Stimulated activated CD4-positive, alpha-beta T cell treated with anti-CD3 and anti-CD28 coated beads, Interleukin-2, amount 100 ng/mL, for 4 hours (primary cell): ENCODE results near the gene FLG.
"Not testable (repeated sequence)": the region's sequence is repeated elsewhere in the genome, so short reads cannot be mapped to it uniquely, and the experiment has no call there.

Experiments
- DNase-seq: peaks from one replicate; pipeline ENCODE4 v3.0.0-alpha.2; 2020; ENCODE audit warnings: low read depth

FLG gene

DNA sequence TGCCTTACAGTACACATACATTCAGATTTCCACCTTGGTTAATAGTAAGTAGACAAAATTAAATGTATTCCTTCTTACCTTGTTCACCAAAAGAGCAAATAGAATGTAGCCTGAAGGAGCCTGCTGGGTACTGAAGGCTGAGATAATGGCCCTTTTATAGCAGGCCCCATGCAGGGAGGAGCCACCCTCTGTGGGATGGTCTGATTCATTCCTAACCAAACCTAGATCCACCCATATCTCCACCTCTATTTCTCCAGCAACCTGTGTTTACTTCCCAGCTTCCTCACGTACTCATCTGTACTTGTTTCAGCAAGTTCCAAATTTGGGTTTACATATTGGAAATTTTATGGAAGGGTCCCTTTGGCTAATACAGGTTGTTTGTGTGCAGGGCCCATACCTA lies at the start of gene FLG:
TSS of gene FLG (minus strand) at position 129 of the 400 bp plus-strand sequence. CDS start 9,783 bp downstream, outside the sequence.
- no peak for DNase-seq

DNA sequence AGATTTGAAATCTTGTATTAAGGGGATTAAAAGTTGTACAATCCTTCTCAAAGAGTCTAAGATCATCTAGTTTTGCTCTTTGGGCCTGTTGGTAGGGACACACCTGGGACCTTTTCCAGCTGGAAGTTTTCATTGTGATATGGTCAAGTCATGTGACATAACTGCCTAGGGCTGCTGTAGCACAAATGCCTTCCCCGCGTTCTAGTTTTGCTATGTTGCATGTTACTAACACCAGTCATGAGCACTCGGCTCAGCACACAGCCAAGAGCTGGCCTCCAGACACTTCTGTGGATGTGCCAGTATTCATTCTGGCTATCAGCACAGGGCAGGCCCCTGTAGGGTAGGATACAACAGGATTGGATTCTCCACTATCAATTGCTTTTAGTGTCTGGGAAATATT lies 49.4 kb upstream of the FLG start:
- no peak for DNase-seq

DNA sequence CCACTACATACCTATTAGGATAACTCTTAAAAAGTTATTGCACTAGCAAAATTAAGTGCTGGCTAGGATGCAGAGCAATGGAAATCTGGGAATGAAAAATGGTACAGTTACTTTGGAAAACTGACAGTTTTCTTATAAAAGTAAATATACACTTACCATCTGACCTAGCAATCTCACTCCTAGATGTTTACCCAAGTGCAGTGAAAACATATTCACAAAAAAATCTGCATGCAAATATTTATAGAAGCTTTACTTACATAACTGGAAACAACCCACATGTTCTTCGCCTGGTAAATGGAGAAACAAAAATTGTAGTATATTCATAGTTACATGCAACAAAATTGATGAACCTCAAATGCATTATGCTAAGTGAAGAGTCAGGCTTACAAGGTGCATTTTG lies 47.6 kb upstream of the FLG start:
- no peak for DNase-seq

DNA sequence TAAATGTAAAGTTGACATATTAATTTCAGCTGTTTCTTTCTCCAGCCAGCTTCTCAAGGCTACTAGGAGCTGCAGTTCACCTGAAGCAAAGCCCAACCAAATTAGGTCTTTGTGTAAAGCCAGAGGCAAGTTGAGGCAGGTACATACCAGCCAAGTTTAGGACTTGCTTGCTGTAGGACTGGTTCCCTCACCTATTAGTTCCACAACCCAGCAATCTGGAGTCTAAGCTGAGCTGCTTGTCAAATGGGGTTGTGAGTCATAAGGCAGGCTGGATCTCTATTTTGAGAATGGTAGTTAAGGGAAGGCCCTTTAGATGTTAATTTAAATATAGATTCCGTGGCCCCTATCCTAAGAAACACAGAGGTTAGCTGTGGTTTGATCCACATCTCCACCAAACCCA lies 42.4 kb upstream of the FLG start:
- DNase-seq = no peak

DNA sequence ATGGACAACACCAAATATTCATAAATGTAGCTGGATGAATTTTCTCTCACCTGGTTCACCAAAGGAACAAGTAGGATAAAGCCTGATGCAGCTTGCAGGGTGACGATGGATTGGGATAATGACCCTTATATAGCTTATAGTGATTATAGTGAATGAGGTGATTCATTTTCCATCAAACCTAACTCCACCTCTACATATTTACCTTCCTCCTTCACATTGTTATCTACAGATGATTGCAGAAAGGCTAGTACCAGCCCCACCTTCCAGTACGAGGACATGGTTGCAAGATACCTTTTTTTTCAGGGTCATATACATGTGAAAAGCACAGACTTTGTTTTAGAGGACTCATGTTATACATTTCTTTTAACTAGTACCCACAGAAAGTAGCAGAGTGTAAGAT lies 34.9 kb upstream of the FLG start, which contains the start of gene FLG2:
TSS of gene FLG2 (minus strand) at position 101 of the 400 bp plus-strand sequence. CDS start 1,122 bp downstream, outside the sequence.
- no peak for DNase-seq

DNA sequence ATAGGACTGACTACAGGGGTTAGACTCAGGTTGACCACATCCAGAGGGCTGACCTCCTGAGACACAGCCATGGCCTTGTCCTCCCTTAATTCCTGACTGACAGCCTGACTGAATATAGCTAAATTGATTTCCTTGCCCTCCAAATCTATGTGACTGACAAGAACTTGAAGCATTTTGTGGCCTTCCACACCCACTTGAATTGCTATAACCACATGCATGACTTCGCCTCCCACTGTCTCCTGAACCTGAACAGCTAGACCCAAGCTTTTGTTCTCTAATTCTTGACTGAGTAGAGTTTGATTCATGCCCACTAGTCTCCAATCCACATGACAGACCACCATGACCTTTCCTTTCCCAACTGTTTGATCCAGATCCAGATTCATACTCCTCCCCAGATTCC lies 31.7 kb upstream of the FLG start:
- no peak for DNase-seq

DNA sequence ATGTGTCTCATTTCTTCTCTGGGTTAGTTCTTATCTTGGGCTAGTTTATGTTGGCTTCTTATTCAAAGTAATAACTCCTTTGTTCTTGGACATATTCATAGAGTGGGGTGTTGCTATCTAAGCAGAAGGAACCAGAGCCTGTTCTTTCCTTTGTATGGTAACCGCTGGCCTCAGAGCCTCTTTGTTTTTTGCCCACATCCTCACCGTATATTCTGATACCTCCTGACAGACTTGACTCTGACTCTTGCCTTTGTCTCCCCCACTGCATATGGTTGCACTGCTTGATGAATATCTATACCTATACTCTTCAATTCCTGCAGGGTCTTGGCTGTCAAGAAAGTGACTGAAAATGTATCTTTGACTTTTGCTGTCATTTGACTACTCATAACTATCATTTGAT lies 24.6 kb upstream of the FLG start:
- no peak for DNase-seq

DNA sequence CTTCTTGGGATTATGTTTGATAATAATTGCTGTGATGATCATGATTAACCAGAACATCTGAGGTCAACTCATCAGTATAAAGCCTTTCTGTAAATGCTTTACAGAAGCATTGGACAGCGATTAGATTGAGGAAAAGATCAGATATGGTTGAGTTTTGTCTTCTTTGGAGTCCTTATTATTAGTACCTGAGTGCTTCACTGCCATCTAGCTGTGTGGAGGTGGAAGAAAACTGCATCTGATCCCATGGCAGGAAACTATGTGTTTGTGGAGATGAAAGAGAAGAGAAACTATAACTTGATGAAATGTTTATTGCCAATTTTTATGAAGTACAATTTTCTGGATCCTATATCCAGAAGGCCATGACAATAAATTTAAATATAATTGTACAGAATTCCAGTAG lies 23.4 kb upstream of the FLG start:
- DNase-seq = no peak

DNA sequence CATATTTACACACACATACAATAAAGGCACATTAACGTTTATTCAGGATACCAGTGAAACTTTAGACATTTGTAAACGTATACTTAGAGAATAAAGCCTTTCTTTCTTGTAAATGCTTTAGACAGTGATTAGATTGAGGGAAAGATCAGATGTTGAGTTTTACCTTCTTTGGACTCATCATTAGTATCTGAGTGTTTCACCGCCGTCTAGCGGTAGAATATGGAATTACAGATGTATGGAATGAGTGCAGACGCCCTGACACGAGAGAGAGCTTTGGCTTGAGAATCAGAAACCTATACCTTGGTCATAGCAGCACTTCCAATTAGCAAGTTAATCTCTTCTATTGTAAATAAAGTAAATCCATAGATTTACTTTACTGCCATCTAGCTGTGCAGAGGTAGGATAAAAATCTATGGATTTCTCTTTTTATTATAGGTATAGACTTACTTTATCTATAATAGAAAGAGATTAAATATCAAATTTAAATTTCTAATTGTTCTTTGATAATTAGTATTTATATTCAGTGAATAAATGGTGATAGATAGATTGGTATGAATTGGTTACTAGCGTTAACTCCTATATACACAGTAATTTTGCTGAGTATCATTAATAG lies 22.2 kb upstream of the FLG start:
- DNase-seq = peak; percentile 31

DNA sequence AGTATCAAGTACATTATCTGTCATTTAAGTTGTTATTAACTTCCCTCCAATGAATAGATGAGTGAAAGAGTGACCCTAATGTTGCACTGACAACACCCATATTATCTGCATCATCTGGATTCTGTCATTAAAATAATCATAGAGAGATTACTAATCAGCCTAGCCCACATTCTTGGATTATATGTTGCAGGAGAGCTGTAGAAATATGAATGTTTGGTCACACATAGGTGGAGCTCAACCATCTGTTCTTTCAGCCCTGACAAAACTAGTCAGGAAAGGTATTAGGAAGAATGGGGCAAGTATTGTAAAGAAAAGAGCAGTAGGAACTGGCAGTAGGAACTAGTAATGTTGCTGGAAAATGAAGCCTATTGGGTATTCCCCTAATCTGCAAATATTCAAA lies 19.4 kb upstream of the FLG start:
- DNase-seq = no peak

DNA sequence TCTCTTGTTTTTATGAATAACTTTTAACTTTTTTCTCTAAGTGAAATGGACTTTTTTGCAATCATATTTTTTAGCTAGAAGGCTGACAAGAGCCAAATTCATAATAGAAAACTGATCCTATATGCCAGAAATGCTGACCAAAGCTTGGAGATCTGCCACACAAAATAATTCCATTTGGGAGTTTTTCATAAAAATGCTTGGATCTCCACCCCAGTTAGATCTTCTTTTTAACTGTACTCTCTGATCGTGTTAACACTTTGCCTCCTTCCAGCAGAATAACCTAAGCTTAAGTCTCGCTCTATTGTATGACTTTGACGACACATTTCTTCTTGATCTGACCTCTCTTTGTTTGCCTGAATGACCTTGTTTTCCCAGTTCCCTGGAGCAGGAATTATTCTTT lies 18.0 kb upstream of the FLG start:
- DNase-seq = no peak

DNA sequence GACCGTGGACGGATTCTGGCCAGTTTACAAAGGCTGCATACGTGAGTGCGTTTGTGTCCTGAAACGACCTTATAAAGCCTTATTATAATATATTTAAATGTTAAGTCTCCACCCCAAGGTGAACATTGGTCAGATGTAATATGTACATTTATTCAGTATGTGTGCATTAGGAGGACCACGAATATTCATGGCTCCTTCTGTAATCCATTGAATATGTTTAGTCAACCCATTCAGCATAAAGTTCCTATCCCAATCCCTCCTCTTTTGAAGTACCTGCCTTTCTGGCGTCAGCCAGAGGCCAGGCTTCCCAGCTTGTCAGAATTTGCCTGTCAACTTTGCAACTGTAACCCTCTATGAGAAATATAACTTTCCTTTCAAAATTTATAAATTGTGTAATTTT lies 10.4 kb upstream of the FLG start:
- DNase-seq = no peak

DNA sequence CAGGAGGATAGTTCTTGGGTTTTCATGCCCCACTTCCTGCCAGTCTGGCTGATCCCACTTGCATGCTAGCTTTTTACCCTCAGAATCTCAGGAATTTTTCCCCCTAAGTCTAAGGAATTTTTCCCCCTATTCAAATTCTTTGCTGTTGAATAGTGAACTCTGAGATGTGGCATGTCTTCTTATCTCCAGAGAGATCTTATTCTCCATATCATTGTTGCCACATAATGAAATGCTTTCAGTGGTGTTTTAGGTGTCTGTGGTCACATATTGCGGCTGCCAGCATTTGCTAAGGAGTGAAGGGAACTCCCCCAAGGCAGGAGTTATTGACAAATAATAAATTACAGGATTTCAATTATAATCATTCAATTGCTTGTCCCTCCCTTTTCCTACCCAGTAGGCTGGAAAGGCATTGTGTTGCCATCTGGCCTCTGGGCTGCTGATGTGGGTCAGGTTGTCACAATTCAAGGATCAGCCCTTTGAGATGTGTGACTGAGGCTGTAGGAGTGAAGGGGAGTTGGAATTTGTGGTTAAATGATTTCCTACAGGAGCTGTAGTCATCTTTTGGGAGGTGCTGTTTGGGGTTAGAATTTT lies 3.9 kb upstream of the FLG start:
- no peak for DNase-seq

DNA sequence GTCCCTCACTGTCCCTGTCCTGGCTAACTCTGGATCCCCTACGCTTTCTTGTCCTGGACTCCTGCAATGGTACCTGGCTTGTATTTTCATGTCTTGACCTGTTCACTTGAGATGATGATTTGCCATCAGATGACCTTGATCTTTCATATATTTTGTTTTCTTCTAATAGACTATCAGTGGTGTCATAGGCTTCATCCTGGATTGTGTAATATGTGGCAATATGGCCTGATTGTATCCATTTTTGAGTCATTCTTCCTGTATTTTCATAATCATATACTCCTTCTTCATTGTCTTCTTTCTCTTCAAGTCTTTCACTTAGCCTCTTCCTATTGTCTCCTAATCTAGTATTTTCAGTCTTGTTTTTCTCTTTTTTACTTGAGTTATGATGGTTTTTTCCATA lies 11.1 kb downstream of the FLG start:
- no peak for DNase-seq

DNA sequence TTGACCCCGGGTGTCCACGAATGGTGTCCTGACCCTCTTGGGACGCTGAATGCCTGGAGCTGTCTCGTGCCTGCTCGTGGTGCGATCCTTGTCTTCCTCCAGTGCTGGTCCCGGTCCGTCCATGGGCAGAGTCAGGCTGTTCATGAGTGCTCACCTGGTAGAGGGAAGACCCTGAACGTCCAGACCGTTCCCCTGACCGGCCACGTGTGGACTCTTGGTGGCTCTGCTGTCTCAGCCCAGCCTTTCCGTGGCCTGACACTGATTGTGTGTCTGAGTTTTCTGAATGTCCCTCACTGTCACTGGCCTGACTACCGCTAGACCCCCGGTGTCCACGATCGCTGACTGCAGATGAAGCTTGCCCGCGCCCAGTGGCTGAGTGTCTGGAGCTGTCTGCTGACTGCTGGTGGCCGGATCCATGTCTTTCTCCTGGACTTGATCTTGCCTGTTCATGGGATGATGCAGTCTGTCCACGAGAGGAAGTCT lies 11.7 kb downstream of the FLG start:
- no peak for DNase-seq

DNA sequence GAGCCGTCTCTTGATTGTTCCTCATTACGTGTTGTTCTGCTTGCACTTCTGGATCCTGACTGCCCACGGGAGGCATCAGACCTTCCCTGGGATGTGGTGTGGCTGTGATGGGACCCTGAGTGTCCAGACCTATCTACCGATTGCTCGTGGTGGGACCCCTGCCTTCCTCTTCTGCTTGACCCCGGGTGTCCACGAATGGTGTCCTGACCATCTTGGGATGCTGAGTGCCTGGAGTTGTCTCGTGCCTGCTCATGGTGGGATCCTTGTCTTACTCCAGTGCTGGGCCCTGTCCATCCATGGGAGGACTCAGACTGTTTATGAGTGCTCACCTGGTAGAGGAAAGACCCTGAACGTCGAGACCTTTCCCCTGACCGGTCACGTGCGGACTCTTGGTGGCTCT lies 12.9 kb downstream of the FLG start:
- not testable (repeated sequence) for DNase-seq

DNA sequence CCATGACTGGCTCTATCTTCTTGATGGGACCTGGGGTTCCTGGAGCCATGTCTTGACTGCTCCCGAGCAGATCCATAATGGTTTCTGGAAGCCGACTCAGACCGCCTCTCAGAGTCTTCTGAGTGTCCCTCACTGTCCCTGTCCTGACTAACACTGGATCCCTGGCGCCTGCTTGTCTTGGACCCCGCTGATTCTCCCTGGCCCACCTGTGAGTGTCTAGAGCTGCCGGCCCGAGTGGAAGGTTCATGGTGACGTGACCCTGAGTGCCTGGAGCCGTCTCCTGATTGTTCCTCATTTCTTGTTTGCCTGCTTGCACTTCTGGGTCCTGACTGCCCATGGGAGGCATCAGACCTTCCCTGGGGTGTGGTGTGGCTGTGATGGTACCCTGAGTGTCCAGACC lies 15.1 kb downstream of the FLG start:
- no peak for DNase-seq

DNA sequence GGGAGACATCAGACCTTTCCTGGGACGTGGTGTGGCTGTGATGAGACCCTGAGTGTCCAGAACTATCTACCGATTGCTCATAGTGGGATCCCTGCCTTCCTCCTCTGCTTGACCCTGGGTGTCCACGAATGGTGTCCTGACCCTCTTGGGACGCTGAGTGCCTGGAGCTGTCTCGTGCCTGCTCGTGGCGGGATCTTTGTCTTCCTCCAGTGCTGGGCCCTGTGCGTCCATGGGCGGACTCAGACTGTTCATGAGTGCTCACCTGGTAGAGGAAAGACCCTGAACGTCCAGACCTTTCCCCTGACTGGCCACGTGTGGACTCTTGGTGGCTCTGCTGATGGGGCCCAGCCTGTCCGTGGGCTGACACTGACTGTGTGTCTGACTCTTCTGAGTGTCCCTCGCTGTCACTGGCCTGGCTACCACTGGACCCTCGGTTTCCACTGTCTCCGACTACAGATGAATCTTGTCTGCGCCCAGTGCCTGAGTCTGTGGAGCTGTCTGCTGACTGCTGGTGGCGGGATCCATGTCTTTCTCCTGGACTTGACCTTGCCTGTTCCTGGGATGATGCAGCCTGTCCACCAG lies 15.6 kb downstream of the FLG start:
- DNase-seq = not testable (repeated sequence)

DNA sequence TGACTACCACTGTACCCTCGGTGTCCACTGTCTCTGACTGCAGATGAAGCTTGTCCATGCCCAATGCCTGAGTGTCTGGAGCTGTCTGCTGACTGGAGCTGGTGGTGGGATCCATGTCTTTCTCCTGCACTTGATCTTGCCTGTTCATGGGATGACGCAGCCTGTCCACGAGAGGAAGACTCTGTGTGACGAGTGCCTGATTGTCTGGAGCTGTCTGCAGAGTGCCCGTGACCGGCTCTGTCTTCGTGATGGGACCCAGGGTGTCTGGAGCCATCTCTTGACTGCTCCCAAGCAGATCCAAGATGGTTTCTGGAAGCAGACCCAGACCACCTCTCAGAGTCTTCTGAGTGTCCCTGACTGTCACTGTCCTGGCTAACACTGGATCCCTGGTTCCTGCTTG lies 16.3 kb downstream of the FLG start:
- not testable (repeated sequence) for DNase-seq

DNA sequence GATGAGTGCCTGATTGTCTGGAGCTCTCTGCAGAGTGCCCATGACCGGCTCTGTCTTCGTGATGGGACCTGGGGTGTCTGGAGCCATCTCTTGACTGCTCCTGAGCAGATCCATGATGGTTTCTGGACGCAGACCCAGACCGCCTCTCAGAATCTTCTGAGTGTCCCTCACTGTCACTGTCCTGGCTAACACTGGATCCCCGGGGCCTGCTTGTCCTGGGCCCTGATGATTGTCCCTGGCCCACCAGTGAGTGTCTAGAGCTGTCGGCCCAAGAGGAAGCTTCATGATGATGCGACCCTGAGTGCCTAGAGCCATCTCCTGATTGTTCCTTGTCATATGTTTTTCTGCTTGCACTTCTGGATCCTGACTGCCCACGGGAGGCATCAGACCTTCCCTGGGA lies 17.1 kb downstream of the FLG start:
- DNase-seq = not testable (repeated sequence)

DNA sequence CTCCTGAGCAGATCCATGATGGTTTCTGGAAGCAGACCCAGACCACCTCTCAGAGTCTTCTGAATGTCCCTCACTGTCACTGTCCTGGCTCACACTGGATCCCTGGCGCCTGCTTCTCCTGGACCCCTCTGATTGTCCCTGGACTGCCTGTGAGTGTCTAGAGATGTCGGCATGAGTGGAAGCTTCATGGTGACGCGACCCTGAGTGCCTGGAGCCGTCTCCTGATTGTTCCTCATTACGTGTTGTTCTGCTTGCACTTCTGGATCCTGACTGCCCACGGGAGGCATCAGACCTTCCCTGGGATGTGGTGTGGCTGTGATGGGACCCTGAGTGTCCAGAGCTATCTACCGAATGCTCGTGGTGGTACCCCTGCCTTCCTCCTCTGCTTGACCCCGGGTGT lies 18.9 kb downstream of the FLG start:
- not testable (repeated sequence) for DNase-seq

DNA sequence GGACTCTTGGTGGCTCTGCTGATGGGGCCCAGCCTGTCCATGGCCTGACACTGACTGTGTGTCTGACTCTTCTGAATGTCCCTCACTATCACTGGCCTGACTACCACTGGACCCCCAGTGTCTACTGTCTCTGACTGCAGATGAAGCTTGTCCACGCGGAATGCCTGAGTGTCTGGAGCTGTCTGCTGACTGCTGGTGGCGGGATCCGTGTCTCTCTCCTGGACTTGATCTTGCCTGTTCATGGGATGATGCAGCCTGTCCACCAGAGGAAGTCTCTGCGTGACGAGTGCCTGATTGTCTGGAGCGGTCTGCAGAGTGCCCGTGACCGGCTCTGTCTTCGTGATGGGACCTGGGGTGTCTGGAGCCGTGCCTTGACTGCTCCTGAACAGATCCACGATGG lies 20.3 kb downstream of the FLG start:
- DNase-seq = not testable (repeated sequence)

DNA sequence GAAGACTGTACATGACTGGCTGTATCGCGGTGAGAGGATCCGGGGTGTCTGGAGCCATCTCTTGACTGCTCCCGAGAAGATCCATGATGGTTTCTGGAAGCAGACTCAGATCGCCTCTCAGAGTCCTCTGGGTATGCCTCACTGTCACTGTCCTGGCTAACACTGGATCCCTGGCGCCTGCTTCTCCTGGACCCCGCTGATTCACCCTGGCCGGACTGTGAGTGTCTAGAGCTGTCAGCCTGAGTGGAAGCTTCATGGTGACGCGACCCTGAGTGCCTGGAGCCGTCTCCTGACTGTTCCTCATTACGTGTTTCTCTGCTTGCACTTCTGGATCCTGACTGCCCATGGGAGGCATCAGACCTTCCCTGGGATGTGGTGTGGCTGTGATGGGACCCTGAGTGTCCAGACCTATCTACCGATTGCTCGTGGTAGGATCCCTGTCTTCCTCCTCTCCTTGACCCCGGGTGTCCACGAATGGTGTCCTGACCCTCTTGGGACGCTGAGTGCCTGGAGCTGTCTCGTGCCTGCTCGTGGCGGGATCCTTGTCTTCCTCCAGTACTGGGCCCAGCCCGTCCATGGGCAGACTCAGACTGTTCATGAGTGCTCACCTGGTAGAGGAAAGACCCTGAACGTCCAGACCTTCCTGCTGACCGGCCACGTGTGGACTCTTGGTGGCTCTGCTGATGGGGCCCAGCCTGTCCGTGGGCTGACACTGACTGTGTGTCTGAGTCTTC lies 21.7 kb downstream of the FLG start:
- DNase-seq = not testable (repeated sequence)
